Loucy (cell line): ENCODE results near the gene WBP2.

ENCODE experiments used
- H2AFZ ChIP-seq: fragments of 200-600 bp; sonication (generic); 2 replicates; pipeline ENCODE4 v1.6.0; 2016; ENCODE audit warnings: antibody characterized with exemption, mild to moderate bottlenecking, low read length, moderate library complexity
- H3F3A ChIP-seq: fragments of 200-600 bp; 2 replicates; pipeline ENCODE4 v1.6.0; 2016; ENCODE audit warnings: antibody characterized with exemption, low read depth, mild to moderate bottlenecking
- H3K27me3 ChIP-seq: fragments of 200-600 bp; sonication (generic); 2 replicates; pipeline ENCODE4 v1.6.1; 2014; ENCODE audit warnings: low read length, mild to moderate bottlenecking; ENCODE audit not compliant: insufficient read depth, poor library complexity, severe bottlenecking
- H3K36me3 ChIP-seq: fragments of 200-600 bp; sonication (generic); 2 replicates; pipeline ENCODE4 v1.6.1; 2016; ENCODE audit warnings: low read length; ENCODE audit not compliant: insufficient read depth
- H3K4me1 ChIP-seq: fragments of 200-600 bp; sonication (generic); 2 replicates; pipeline ENCODE4 v1.5.1; 2014; ENCODE audit warnings: low read length, mild to moderate bottlenecking; ENCODE audit not compliant: insufficient read depth, poor library complexity, severe bottlenecking
- H3K4me2 ChIP-seq: fragments of 200-600 bp; sonication (generic); 2 replicates; pipeline ENCODE4 v1.6.0; 2014; ENCODE audit warnings: antibody characterized with exemption, low read length, low read depth, mild to moderate bottlenecking; ENCODE audit not compliant: poor library complexity, severe bottlenecking
- H3K4me3 ChIP-seq: fragments of 200-600 bp; sonication (generic); 2 replicates; pipeline ENCODE4 v1.5.1; 2014; ENCODE audit warnings: low read length, mild to moderate bottlenecking, mixed read lengths; ENCODE audit not compliant: poor library complexity, severe bottlenecking
- H3K79me2 ChIP-seq: fragments of 200-600 bp; sonication (generic); 2 replicates; pipeline ENCODE4 v1.6.1; 2014; ENCODE audit warnings: low read length; ENCODE audit not compliant: insufficient read depth
- H3K9ac ChIP-seq: fragments of 200-600 bp; sonication (generic); 2 replicates; pipeline ENCODE4 v1.6.0; 2014; ENCODE audit warnings: mild to moderate bottlenecking, low read depth, low read length, moderate library complexity; ENCODE audit not compliant: poor library complexity, severe bottlenecking
- H3K9me2 ChIP-seq: fragments of 200-600 bp; sonication (generic); replicated peaks from 2 replicates; pipeline ENCODE4 v1.6.1; 2016; ENCODE audit warnings: low read depth, low read length, mixed read lengths
- H3K9me3 ChIP-seq: fragments of 200-600 bp; sonication (generic); 2 replicates; pipeline ENCODE4 v1.6.1; 2014; ENCODE audit warnings: mild to moderate bottlenecking, antibody characterized with exemption, low read length, low read depth; ENCODE audit not compliant: insufficient read depth
- H4K20me1 ChIP-seq: fragments of 200-600 bp; sonication (generic); 2 replicates; pipeline ENCODE4 v1.6.0; 2014; ENCODE audit warnings: antibody characterized with exemption, low read length, mild to moderate bottlenecking; ENCODE audit not compliant: insufficient read depth, poor library complexity, severe bottlenecking
- CTCF ChIP-seq: fragments of 200-600 bp; sonication (generic); conservative IDR thresholded peaks from 2 replicates; pipeline ENCODE4 v1.5.1; 2014; ENCODE audit warnings: mild to moderate bottlenecking, antibody characterized with exemption, low read length
- EZH2phosphoT487 ChIP-seq: fragments of 200-600 bp; IDR thresholded peaks from 2 replicates; pipeline ENCODE4 v1.6.1; 2018; ENCODE audit warnings: antibody characterized with exemption, mild to moderate bottlenecking, moderate library complexity, borderline replicate concordance

Gene WBP2

GRCh38 chr17:75816693-75817092 is 38.4 kb downstream of the WBP2 start:
- Histone ChIP-seq H3K4me3 (no peak overlapping the region), H3K4me2 (no peak overlapping the region), H3K79me2 (no peaks in the 10 kb centered on the region), H3K4me1 (no peaks in the 10 kb centered on the region), H3K9me2 (no peaks in the 10 kb centered on the region), H3K36me3 (peaks cover 96% of the 10 kb centered on the region; the same call in 1 of the 2 replicates), H3K9me3 (no peaks in the 10 kb centered on the region), H3K9ac (no peak overlapping the region), H3K27me3 (no peaks in the 10 kb centered on the region), H3F3A (no peaks in the 10 kb centered on the region), H2AFZ (no peak overlapping the region), H4K20me1 (peaks cover 3% of the 10 kb centered on the region)
- TF ChIP-seq CTCF = no peak
- TF ChIP-seq EZH2phosphoT487 = no peak

- H3K27me3 ChIP-seq = no peaks in the 10 kb centered on the region
- no peaks in the 10 kb centered on the region for H3K4me1 ChIP-seq
- no peaks in the 10 kb centered on the region for H3K9me3 ChIP-seq
- TF ChIP-seq EZH2phosphoT487 (no peak), CTCF (no peak)
- no peaks in the 10 kb centered on the region for H3F3A ChIP-seq
- H3K9me2 ChIP-seq = no peaks in the 10 kb centered on the region
- H3K4me3 ChIP-seq = no peak overlapping the region
- peaks cover 3% of the 10 kb centered on the region for H4K20me1 ChIP-seq
- H3K9ac ChIP-seq = no peak overlapping the region
- H3K79me2 ChIP-seq = no peaks in the 10 kb centered on the region
- H3K4me2 ChIP-seq = no peak overlapping the region
- no peak overlapping the region for H2AFZ ChIP-seq
- peaks cover 94% of the 10 kb centered on the region; the same call in 1 of the 2 replicates for H3K36me3 ChIP-seq
Observed at GRCh38 chr17:75815399-75815798, 39.7 kb downstream of the WBP2 start.

- H4K20me1 ChIP-seq = peaks cover 3% of the 10 kb centered on the region
- H3F3A ChIP-seq = no peaks in the 10 kb centered on the region
- H3K9ac ChIP-seq = no peak overlapping the region
- H3K4me2 ChIP-seq = no peak overlapping the region
- H3K27me3 ChIP-seq = no peaks in the 10 kb centered on the region
- H3K36me3 ChIP-seq = peaks cover 93% of the 10 kb centered on the region; the same call in 1 of the 2 replicates
- no peak overlapping the region for H2AFZ ChIP-seq
- H3K79me2 ChIP-seq = no peaks in the 10 kb centered on the region
- H3K4me1 ChIP-seq = no peaks in the 10 kb centered on the region
- H3K9me2 ChIP-seq = no peaks in the 10 kb centered on the region
- no peak overlapping the region for H3K4me3 ChIP-seq
- TF ChIP-seq CTCF (no peak), EZH2phosphoT487 (no peak)
- no peaks in the 10 kb centered on the region for H3K9me3 ChIP-seq
Observed at GRCh38 chr17:75814900-75815373, 40.2 kb downstream of the WBP2 start.
